GM10248 (cell line): ENCODE results near the gene KRT13.

Experiments
- CTCF ChIA-PET: fragments of 300-600 bp; sonication (Branson Sonifier 250); formaldehyde crosslinking; extraction: SDS; loops from one replicate; lab custom pipeline; 2021; ENCODE audit warnings: antibody characterized with exemption; lab: Yijun Ruan, JAX
- POLR2A ChIA-PET: fragments of 350-650 bp; sonication (Branson Sonifier 250); formaldehyde crosslinking; extraction: SDS; loops from one replicate; lab custom pipeline; 2020; ENCODE audit warnings: antibody characterized with exemption; lab: Yijun Ruan, JAX
- DNase-seq: peaks from one replicate; pipeline ENCODE4 v3.0.0; 2012; ENCODE audit errors: extremely low spot score
- TF ChIP-seq, protein P1 (sequence below): IDR thresholded peaks from 2 replicates; pipeline ENCODE4 v1.5.1; 2012; ENCODE audit warnings: mild to moderate bottlenecking, low read depth; ENCODE audit errors: extremely low read depth, missing control alignments, control extremely low read depth

The KRT13 gene

DNA sequence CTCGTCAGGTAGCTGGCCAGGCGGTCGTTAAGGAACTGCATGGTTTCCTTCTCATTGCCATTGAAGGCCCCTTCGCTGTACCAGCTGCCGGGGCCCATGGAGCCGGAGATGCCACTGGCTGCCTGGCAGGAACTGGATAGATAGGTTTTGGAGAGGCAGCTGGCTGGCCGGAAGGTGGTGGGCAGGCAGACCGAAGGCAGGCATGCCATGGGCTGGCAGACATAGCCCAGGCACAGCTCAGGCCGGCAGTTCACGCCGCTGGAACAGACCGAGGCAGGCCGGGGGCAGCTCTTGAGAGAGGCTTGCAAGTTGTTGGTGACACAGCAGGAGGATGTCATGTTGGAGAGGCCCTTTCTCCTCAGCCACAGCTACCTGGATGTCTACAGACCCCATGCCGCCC lies 38.4 kb downstream of the KRT13 start, which contains the start of gene KRT32:
Gene KRT32, minus strand, starts transcription at position 399 of the 400 bp plus-strand sequence. Its CDS starts 61 bp downstream, at position 338.
- TF ChIP-seq, protein P1, sequence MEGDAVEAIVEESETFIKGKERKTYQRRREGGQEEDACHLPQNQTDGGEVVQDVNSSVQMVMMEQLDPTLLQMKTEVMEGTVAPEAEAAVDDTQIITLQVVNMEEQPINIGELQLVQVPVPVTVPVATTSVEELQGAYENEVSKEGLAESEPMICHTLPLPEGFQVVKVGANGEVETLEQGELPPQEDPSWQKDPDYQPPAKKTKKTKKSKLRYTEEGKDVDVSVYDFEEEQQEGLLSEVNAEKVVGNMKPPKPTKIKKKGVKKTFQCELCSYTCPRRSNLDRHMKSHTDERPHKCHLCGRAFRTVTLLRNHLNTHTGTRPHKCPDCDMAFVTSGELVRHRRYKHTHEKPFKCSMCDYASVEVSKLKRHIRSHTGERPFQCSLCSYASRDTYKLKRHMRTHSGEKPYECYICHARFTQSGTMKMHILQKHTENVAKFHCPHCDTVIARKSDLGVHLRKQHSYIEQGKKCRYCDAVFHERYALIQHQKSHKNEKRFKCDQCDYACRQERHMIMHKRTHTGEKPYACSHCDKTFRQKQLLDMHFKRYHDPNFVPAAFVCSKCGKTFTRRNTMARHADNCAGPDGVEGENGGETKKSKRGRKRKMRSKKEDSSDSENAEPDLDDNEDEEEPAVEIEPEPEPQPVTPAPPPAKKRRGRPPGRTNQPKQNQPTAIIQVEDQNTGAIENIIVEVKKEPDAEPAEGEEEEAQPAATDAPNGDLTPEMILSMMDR = no peak
- ChIA-PET POLR2A (no interaction called here), CTCF (interaction anchor here (1.9 kb wide), 1 partner anchor 11 kb away, joined by 5 read pairs; no protein-coding TSS in a partner anchor)
- DNase-seq = no peak

DNA sequence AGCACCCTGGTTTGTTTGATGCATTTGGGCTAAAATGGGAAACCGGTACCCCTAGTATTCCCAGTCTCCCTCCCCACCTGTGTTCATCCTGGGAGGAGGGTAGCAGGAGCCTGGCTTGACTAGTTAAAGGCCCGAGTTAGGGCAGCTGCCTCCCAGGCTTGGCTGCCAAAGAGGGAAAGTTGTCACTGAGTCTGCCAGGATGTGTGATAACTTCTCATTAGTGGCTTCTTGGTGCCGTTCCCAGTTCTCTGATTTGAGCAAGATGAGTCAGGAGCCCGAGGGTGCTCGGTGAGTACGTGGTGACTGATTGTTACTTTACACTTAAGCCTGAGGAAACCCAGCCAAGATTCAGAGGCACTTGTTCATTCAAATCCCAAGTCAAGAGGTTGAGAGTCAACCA lies 40.7 kb downstream of the KRT13 start:
- CTCF ChIA-PET = no interaction called here
- DNase-seq = no peak
- POLR2A ChIA-PET = no interaction called here
- TF ChIP-seq, protein P1 = no peak

DNA sequence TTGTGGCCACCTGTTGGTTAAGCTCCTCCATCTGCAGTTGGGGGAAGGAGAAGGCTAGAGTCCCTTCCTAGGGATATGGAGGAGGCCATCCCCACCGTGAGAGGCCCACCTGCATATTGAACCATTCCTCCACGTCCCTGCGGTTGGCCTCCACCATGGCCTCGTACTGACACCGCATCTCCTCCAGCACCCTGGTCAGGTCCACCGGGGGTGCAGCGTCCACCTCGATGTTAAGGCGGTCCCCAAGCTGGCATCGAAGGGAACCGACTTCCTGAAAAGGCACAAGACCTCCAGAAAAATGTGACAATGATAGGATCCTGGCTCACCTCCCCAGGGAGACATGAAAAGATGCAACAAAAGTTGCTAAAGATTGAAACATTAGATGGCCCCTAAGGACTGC lies 41.2 kb downstream of the KRT13 start:
- CTCF ChIA-PET = interaction anchor here (0.8 to 1.5 kb wide), 3 partner anchors 10 to 16 kb away, joined by 3 to 5 read pairs (median 3); no protein-coding TSS in a partner anchor
- TF ChIP-seq, protein P1 = no peak
- DNase-seq = no peak
- POLR2A ChIA-PET = no interaction called here

DNA sequence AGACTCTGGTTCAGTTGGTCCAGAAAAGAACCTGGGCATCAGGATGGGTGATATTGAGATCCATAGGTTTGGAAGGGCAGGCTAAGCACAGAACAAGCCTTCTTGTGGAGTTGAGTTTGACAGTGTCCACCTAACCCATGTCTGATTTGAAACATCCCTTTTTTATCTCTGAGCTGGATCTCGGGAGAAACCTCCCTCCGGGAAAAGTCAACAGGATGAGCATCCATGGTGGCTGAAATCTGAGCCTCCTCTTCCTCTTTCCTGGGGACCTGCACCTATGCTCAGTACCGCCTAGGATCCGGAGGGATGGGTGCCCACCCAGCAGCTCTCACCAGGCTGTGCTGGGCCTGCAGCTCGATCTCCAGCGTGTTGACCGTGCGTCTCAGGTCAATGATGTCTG lies 41.7 kb downstream of the KRT13 start:
- ChIA-PET CTCF (interaction anchor here (0.8 to 1.5 kb wide), 3 partner anchors 11 to 16 kb away, joined by 3 to 5 read pairs (median 3); no protein-coding TSS in a partner anchor), POLR2A (no interaction called here)
- DNase-seq = no peak
- TF ChIP-seq, protein P1 = no peak

DNA sequence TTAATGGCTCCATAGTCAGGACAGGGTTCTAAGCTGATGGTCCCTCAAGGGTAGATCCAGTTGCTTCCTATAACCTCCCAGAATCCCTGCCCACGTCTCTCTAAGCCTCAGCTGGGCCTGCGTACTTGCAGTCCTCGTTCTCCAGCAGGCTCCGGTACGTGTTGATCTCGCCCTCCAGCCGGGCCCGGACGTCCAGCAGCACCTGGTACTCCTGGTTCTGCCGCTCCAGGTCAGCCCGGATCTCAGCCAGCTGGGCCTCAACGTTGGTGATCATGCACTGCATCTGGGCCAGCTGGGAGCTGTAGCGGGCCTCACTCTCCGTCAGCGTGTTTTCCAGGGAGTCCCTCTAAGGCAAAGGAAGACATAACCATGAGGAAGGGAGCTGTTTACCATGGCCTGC lies 42.7 kb downstream of the KRT13 start:
- CTCF ChIA-PET = interaction anchor here (0.8 kb wide), 1 partner anchor 86 kb away, joined by 3 read pairs; no protein-coding TSS in a partner anchor
- TF ChIP-seq, protein P1 = no peak
- no peak for DNase-seq
- POLR2A ChIA-PET = no interaction called here

DNA sequence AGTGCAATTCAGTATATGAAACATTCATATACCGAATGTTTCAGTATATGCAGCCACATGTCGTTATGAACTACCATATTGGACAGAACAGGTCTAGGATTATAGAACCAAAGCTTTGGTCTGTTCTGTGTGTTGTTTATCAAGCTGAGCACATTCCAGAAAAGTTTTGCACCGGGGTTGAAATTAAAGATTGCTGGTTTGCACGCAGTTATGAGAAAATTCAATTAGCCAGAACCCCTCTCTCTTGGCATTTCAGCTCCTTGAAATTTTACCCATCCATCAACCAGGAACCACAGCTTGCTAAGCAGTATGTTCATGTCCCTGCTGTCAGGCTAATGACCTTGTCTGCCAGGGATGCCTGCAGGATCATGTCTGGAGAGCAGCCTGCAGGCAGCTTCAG lies 47.7 kb downstream of the KRT13 start:
- ChIA-PET POLR2A (no interaction called here), CTCF (no interaction called here)
- TF ChIP-seq, protein P1 = no peak
- DNase-seq = no peak
